CD4-positive, CD25-positive, alpha-beta regulatory T cell (primary cell): Measurements from ENCODE around the gene SUGT1. TPM values are rescaled to one million over a fixed set of nuclear protein-coding genes. Genes with fewer than 3 reads are reported as not detected.
"Not testable (repeated sequence)": the region's sequence is repeated elsewhere in the genome, so short reads cannot be mapped to it uniquely, and the experiment has no call there.

ENCODE experiments used
- ATAC-seq, 2 donors: fragments of 150-1000 bp; cut with Tn5 transposase; one replicate each; pipeline ENCODE4 v1.10.0; 2021; ENCODE audit warnings: low read depth in 2 of 2, moderate number of reproducible peaks in 2 of 2, moderate library complexity in 1 of 2
- DNase-seq, 3 donors: peaks; one replicate each; pipeline versions ENCODE4 v3.0.0 to v3.0.0-alpha.2; 2012 to 2022; ENCODE audit warnings: mixed read lengths in 1 of 3
- H3K27ac ChIP-seq: one replicate; pipeline ENCODE4 v1.7.0; 2013; ENCODE audit warnings: mild to moderate bottlenecking, low read length; ENCODE audit not compliant: insufficient read depth, poor library complexity, severe bottlenecking
- H3K27me3 ChIP-seq: one replicate; pipeline ENCODE4 v1.7.0; 2013; ENCODE audit warnings: low read length; ENCODE audit not compliant: control insufficient read depth, insufficient read depth
- H3K36me3 ChIP-seq: one replicate; pipeline ENCODE4 v1.7.0; 2013; ENCODE audit warnings: mild to moderate bottlenecking, low read length, moderate library complexity; ENCODE audit not compliant: control insufficient read depth, insufficient read depth
- H3K4me1 ChIP-seq: 2 replicates; pipeline ENCODE4 v1.7.0; 2013; ENCODE audit warnings: mild to moderate bottlenecking, low read length; ENCODE audit not compliant: insufficient read depth, control insufficient read depth, poor library complexity, severe bottlenecking
- H3K4me3 ChIP-seq: one replicate; pipeline ENCODE4 v1.7.0; 2013; ENCODE audit warnings: low read depth, mild to moderate bottlenecking, low read length, moderate library complexity
- H3K9me3 ChIP-seq, 2 experiments: 1 replicate in 1 of 2; 2 replicates in 1 of 2; pipeline ENCODE4 v1.7.0; 2013; ENCODE audit warnings: low read length in 2 of 2, mild to moderate bottlenecking in 1 of 2, moderate library complexity in 1 of 2; ENCODE audit not compliant: control insufficient read depth in 2 of 2
- H3K27ac Mint-ChIP-seq, 3 donors: one replicate each; pipeline ENCODE4 v1.8.0; 2020 to 2022; ENCODE audit warnings: mild to moderate bottlenecking in 3 of 3, mixed read lengths in 3 of 3, moderate library complexity in 2 of 3
- H3K27me3 Mint-ChIP-seq: one replicate; pipeline ENCODE4 v1.8.0; 2022; ENCODE audit warnings: mild to moderate bottlenecking, mixed read lengths
- H3K36me3 Mint-ChIP-seq: one replicate; pipeline ENCODE4 v1.8.0; 2020; ENCODE audit warnings: mixed read lengths
- H3K4me1 Mint-ChIP-seq, 4 donors: one replicate each; pipeline ENCODE4 v1.8.0; 2020 to 2022; ENCODE audit warnings: mixed read lengths in 4 of 4, mild to moderate bottlenecking in 1 of 4
- H3K4me3 Mint-ChIP-seq, 4 donors: one replicate each; pipeline ENCODE4 v1.8.0; 2020 to 2022; ENCODE audit warnings: mild to moderate bottlenecking in 4 of 4, mixed read lengths in 4 of 4, moderate library complexity in 3 of 4
- H3K9me3 Mint-ChIP-seq, 7 donors: one replicate each; pipeline ENCODE4 v1.8.0; 2020 to 2022; ENCODE audit warnings: mixed read lengths in 7 of 7, mild to moderate bottlenecking in 3 of 7, moderate library complexity in 2 of 7
- polyA plus RNA-seq, 4 donors: library from polyadenylated mRNA; unstranded; fragments of 300-500 nt; fragmentation: Illumina TruSeq; gene quantifications; one replicate each; pipeline ENCODE4 v1.2.3, GENCODE V29; 2021
- total RNA-seq: library from RNA; stranded (reverse); gene quantifications from one replicate; pipeline ENCODE4 v1.2.3, GENCODE V29; 2022

SUGT1 gene
- total and polyA plus RNA-seq, 5 donors from 2014 or later: 32.7 to 58.6 (median 52.4) TPM

- H3K4me1 ChIP-seq: not testable (repeated sequence)
Measured at GRCh38 chr13:52721356-52721755, 68.7 kb downstream of the SUGT1 start.

GRCh38 chr13:52723181-52723580, 70.5 kb downstream of the SUGT1 start:
- no peak overlapping the region for H3K4me3 ChIP-seq
- no peaks in the 10 kb centered on the region for H3K36me3 ChIP-seq
- no peak overlapping the region for H3K27ac ChIP-seq
- H3K9me3 ChIP-seq: no peaks in the 10 kb centered on the region
- Mint-ChIP-seq H3K9me3 (peaks cover 2 to 20% (median 6%) of the 10 kb centered on the region in 7 donors), H3K4me3 (no peak overlapping the region), H3K27me3 (peaks cover 14% of the 10 kb centered on the region), H3K4me1 (no peaks in the 10 kb centered on the region), H3K27ac (no peak overlapping the region), H3K36me3 (no peaks in the 10 kb centered on the region)
- no peaks in the 10 kb centered on the region for H3K27me3 ChIP-seq
- ATAC-seq: no peak
- DNase-seq: no peak
- H3K4me1 ChIP-seq: no peaks in the 10 kb centered on the region

More at GRCh38 chr13:52721356-52721755, 68.7 kb downstream of the SUGT1 start:
- H3K9me3 ChIP-seq, H3K4me3 ChIP-seq, H3K27ac Mint-ChIP-seq, H3K36me3 ChIP-seq, H3K27me3 ChIP-seq, DNase-seq, H3K36me3 Mint-ChIP-seq, H3K27ac ChIP-seq, ATAC-seq, H3K4me1 Mint-ChIP-seq, H3K4me3 Mint-ChIP-seq: not testable (repeated sequence)
- Mint-ChIP-seq H3K9me3 (peaks cover 1 to 21% (median 6%) of the 10 kb centered on the region in 7 donors), H3K27me3 (peaks cover 19% of the 10 kb centered on the region)

GRCh38 chr13:52725302-52725701, 72.7 kb downstream of the SUGT1 start:
- Histone ChIP-seq H3K27ac (no peak overlapping the region), H3K9me3 (no peaks in the 10 kb centered on the region), H3K4me1 (no peaks in the 10 kb centered on the region), H3K27me3 (no peaks in the 10 kb centered on the region), H3K36me3 (no peaks in the 10 kb centered on the region), H3K4me3 (no peak overlapping the region)
- DNase-seq: no peak
- H3K27ac Mint-ChIP-seq: no peak overlapping the region
- no peaks in the 10 kb centered on the region for H3K4me1 Mint-ChIP-seq
- H3K9me3 Mint-ChIP-seq: peaks cover 0 to 4% (median 3%) of the 10 kb centered on the region in 7 donors
- no peak overlapping the region for H3K4me3 Mint-ChIP-seq
- peaks cover 10% of the 10 kb centered on the region for H3K27me3 Mint-ChIP-seq
- ATAC-seq: no peak
- H3K36me3 Mint-ChIP-seq: no peaks in the 10 kb centered on the region

- peaks cover 10% of the 10 kb centered on the region for H3K27me3 Mint-ChIP-seq
- no peaks in the 10 kb centered on the region for H3K36me3 ChIP-seq
- H3K4me1 Mint-ChIP-seq: no peaks in the 10 kb centered on the region
Measured at GRCh38 chr13:52726258-52726657, 73.6 kb downstream of the SUGT1 start.

DNA sequence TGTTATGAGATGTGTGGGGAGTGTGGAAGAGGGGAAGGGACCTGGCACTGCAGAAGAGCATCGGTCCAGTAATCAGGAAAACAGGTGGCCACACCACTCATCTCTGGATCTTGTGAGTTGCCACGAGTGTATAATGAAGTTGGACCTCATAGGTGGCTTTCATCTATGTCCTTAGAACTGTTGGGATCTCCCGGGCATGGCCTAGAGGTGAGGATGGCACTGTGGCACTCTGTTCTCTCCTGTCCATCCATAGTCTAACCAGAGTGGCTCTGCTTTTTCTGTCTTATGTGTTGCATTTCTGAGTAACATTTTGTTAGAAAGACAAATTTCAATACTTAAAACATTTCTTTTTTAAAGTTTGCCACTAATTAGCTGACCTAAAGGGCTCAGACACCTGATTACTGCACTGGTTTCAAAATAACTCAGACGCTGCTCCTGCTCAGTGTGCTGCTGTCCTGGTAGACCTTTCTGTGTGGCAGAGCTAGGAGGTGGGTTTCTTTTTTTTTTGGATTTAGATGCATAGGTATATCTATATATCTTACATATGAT, 81.5 kb downstream of the SUGT1 start:
- Mint-ChIP-seq H3K9me3 (no peaks in the 10 kb centered on the region), H3K36me3 (no peaks in the 10 kb centered on the region), H3K27me3 (peaks cover 26% of the 10 kb centered on the region), H3K4me3 (no peak overlapping the region), H3K4me1 (peaks cover 0 to 4% (median 0%) of the 10 kb centered on the region in 4 donors), H3K27ac (no peak overlapping the region)
- no peak for DNase-seq
- H3K4me1 ChIP-seq: peaks cover 5% of the 10 kb centered on the region
- peaks cover 8% of the 10 kb centered on the region for H3K27me3 ChIP-seq
- H3K27ac ChIP-seq: no peak overlapping the region
- no peaks in the 10 kb centered on the region for H3K36me3 ChIP-seq
- ATAC-seq: no peak
- no peaks in the 10 kb centered on the region for H3K9me3 ChIP-seq
- H3K4me3 ChIP-seq: no peak overlapping the region

More at GRCh38 chr13:52726258-52726657, 73.6 kb downstream of the SUGT1 start:
- H3K9me3 Mint-ChIP-seq: peaks cover 0 to 3% (median 2%) of the 10 kb centered on the region in 7 donors
- Histone ChIP-seq H3K4me1 (no peaks in the 10 kb centered on the region), H3K27ac (no peak overlapping the region), H3K4me3 (no peak overlapping the region), H3K9me3 (no peaks in the 10 kb centered on the region), H3K27me3 (no peaks in the 10 kb centered on the region)
- H3K36me3 Mint-ChIP-seq: no peaks in the 10 kb centered on the region
- DNase-seq: no peak
- no peak for ATAC-seq
- no peak overlapping the region for H3K27ac Mint-ChIP-seq
- H3K4me3 Mint-ChIP-seq: no peak overlapping the region

GRCh38 chr13:52736891-52737290, 84.3 kb downstream of the SUGT1 start:
- DNase-seq (no peak), ATAC-seq (no peak)
- no peak overlapping the region for H3K4me3 Mint-ChIP-seq
- H3K4me1 Mint-ChIP-seq: peaks cover 0 to 4% (median 2%) of the 10 kb centered on the region in 4 donors
- Histone ChIP-seq H3K27ac (no peak overlapping the region), H3K4me1 (peaks cover 9% of the 10 kb centered on the region), H3K4me3 (no peak overlapping the region), H3K36me3 (no peaks in the 10 kb centered on the region), H3K27me3 (peaks cover 11% of the 10 kb centered on the region), H3K9me3 (no peaks in the 10 kb centered on the region)
- H3K36me3 Mint-ChIP-seq: no peaks in the 10 kb centered on the region
- peaks cover 0 to 2% (median 0%) of the 10 kb centered on the region in 7 donors for H3K9me3 Mint-ChIP-seq
- H3K27me3 Mint-ChIP-seq: peaks cover 47% of the 10 kb centered on the region
- H3K27ac Mint-ChIP-seq: no peak overlapping the region

DNA sequence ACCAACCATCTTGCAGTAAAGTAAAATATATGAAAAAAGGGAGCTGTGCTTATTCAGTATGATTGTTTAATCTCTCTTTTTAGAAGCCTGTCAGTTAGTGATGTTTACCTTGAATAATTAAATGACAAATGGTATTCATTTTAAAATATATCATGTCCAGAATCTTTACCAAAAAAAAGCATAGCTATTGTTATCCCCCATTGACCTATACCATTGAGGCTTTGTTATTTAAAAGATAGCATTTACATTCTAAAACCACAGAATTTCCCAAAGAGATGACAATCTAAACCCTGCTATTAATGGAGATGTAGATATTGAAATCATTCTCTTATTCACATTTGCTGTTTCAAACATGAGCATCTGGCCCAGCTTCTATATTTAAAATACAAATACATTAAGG, 84.8 kb downstream of the SUGT1 start:
- no peak for ATAC-seq
- Histone ChIP-seq H3K27me3 (peaks cover 11% of the 10 kb centered on the region), H3K27ac (no peak overlapping the region), H3K4me3 (no peak overlapping the region), H3K36me3 (no peaks in the 10 kb centered on the region), H3K4me1 (peaks cover 9% of the 10 kb centered on the region), H3K9me3 (no peaks in the 10 kb centered on the region)
- DNase-seq: no peak
- no peak overlapping the region for H3K27ac Mint-ChIP-seq
- H3K36me3 Mint-ChIP-seq: no peaks in the 10 kb centered on the region
- peaks cover 0 to 3% (median 0%) of the 10 kb centered on the region in 7 donors for H3K9me3 Mint-ChIP-seq
- H3K4me1 Mint-ChIP-seq: peaks cover 0 to 4% (median 2%) of the 10 kb centered on the region in 4 donors
- H3K27me3 Mint-ChIP-seq: peaks cover 53% of the 10 kb centered on the region
- H3K4me3 Mint-ChIP-seq: no peak overlapping the region

- Histone ChIP-seq H3K9me3 (no peaks in the 10 kb centered on the region), H3K27me3 (peaks cover 15% of the 10 kb centered on the region), H3K27ac (no peak overlapping the region), H3K4me1 (peaks cover 9% of the 10 kb centered on the region), H3K4me3 (no peak overlapping the region), H3K36me3 (no peaks in the 10 kb centered on the region)
- H3K4me3 Mint-ChIP-seq: peak overlapping the region in 1 of 4 donors; percentile 17
- H3K4me1 Mint-ChIP-seq: peaks cover 0 to 4% (median 2%) of the 10 kb centered on the region in 4 donors
- DNase-seq (no peak), ATAC-seq (no peak)
- H3K9me3 Mint-ChIP-seq: peaks cover 0 to 5% (median 2%) of the 10 kb centered on the region in 7 donors
- H3K27ac Mint-ChIP-seq: no peak overlapping the region
- H3K36me3 Mint-ChIP-seq: no peaks in the 10 kb centered on the region
- H3K27me3 Mint-ChIP-seq: peaks cover 55% of the 10 kb centered on the region
Measured at GRCh38 chr13:52737965-52738364, 85.3 kb downstream of the SUGT1 start.
